K562 (cell line): Measurements from ENCODE around the gene SLC7A4. TPM values are rescaled to one million over a fixed set of nuclear protein-coding genes. Genes with fewer than 3 reads are reported as not detected.

Source experiments
- ATF3 ChIP-seq, 2 experiments: fragments of 450-650 bp in 1 of 2; sonication (generic) in 1 of 2; formaldehyde crosslinking in 1 of 2; IDR thresholded peaks in 1 of 2; conservative IDR thresholded peaks in 1 of 2; 2 replicates each; pipeline versions ENCODE4 v1.6.1 to v1.8.1; 2016 to 2023; ENCODE audit warnings: mild to moderate bottlenecking in 2 of 2, moderate library complexity in 2 of 2, inconsistent platforms in 1 of 2, missing genetic modification reagents in 1 of 2
- BRD4 ChIP-seq: fragments of 200-600 bp; sonication (generic); IDR thresholded peaks from 2 replicates; pipeline ENCODE4 v1.6.1; 2017; ENCODE audit warnings: inconsistent platforms
- CBX2 ChIP-seq: fragments of 200-600 bp; sonication (generic); IDR thresholded peaks from one replicate; pipeline ENCODE4 v1.6.1; 2012; ENCODE audit warnings: mild to moderate bottlenecking, low read length, inconsistent platforms; ENCODE audit not compliant: insufficient read depth, poor library complexity, severe bottlenecking
- CHAMP1 ChIP-seq: fragments of 450-650 bp; IDR thresholded peaks from 2 replicates; pipeline ENCODE4 v1.6.1; 2016; ENCODE audit warnings: mild to moderate bottlenecking
- CHD4 ChIP-seq: fragments of 200-600 bp; sonication (generic); IDR thresholded peaks from 3 replicates; pipeline ENCODE4 v1.6.1; 2012; ENCODE audit warnings: low read depth, mild to moderate bottlenecking, mixed read lengths, low read length, inconsistent platforms; ENCODE audit not compliant: insufficient read depth, insufficient replicate concordance, poor library complexity, severe bottlenecking
- CLOCK ChIP-seq: fragments of 250-450 bp; sonication (Bioruptor Pico); IDR thresholded peaks from 2 replicates; pipeline ENCODE4 v1.4.0; 2020; ENCODE audit warnings: mild to moderate bottlenecking, moderate library complexity, borderline replicate concordance
- EZH2 ChIP-seq: IDR thresholded peaks from 2 replicates; pipeline ENCODE4 v1.6.1; 2012; ENCODE audit warnings: low read depth, mild to moderate bottlenecking, inconsistent platforms, low read length, borderline replicate concordance
- FOXK2 ChIP-seq, 2 experiments: fragments of 450-650 bp; IDR thresholded peaks in 1 of 2; conservative IDR thresholded peaks in 1 of 2; 2 replicates each; pipeline ENCODE4 v1.6.1; 2016; ENCODE audit warnings: low read depth in 2 of 2, mild to moderate bottlenecking in 1 of 2
- JUND ChIP-seq, 2 experiments: IDR thresholded peaks; 2 replicates in 1 of 2; 3 replicates in 1 of 2; pipeline ENCODE4 v1.6.1; 2011; ENCODE audit warnings: borderline replicate concordance in 2 of 2, low read depth in 2 of 2, low read length in 2 of 2, improper control_type of control experiment in 1 of 2, missing biosample characterization in 1 of 2, missing genetic modification characterization in 1 of 2, missing genetic modification reagents in 1 of 2
- NR2F6 ChIP-seq: fragments of 450-650 bp; formaldehyde crosslinking; IDR thresholded peaks from 2 replicates; pipeline ENCODE4 v1.4.0; 2020; ENCODE audit warnings: mild to moderate bottlenecking
- PHF8 ChIP-seq: fragments of 200-600 bp; sonication (generic); IDR thresholded peaks from 2 replicates; pipeline ENCODE4 v1.6.1; 2012; ENCODE audit warnings: mixed run types, mild to moderate bottlenecking, inconsistent platforms, low read length, moderate library complexity, borderline replicate concordance
- RBM39 ChIP-seq: fragments of 200-400 bp; formaldehyde crosslinking; optimal IDR thresholded peaks from 2 replicates; pipeline ENCODE3; 2018; ENCODE audit warnings: low read depth, low read length
- SOX6 ChIP-seq: fragments of 450-650 bp; IDR thresholded peaks from 2 replicates; pipeline ENCODE4 v1.6.1; 2014; ENCODE audit warnings: mild to moderate bottlenecking
- TAF15 ChIP-seq: fragments of 200-400 bp; formaldehyde crosslinking; IDR thresholded peaks from 2 replicates; pipeline ENCODE4 v1.6.1; 2017; ENCODE audit warnings: mild to moderate bottlenecking, low read depth, low read length, moderate library complexity
- TARDBP ChIP-seq: fragments of 450-650 bp; IDR thresholded peaks from 2 replicates; pipeline ENCODE4 v1.6.1; 2016
- ZNF197 ChIP-seq: fragments of 200-800 bp; sonication (Bioruptor generic); IDR thresholded peaks from 2 replicates; pipeline ENCODE4 v1.6.1; 2016; ENCODE audit warnings: low read depth, missing genetic modification characterization, missing compliant biosample characterization
- ZNF76 ChIP-seq: fragments of 250-450 bp; sonication (Bioruptor Pico); IDR thresholded peaks from 2 replicates; pipeline ENCODE4 v1.4.0; 2020; ENCODE audit warnings: mild to moderate bottlenecking, moderate library complexity, borderline replicate concordance
- polyA plus RNA-seq, 8 experiments: library from polyadenylated mRNA; depleted of rRNA in 4 of 8; stranded (reverse) in 5 of 8; unstranded in 3 of 8; fragments of >200 nt; fragmentation: Nextera tagmentation in 2 of 8; fragmentation: Illumina TruSeq in 1 of 8; extraction: Ambion mirVana in 2 of 8; extraction: Trizol in 1 of 8; gene quantifications; 2 replicates each; pipeline versions ENCODE4 v1.2.1 to v1.2.3, GENCODE V29; 2011 to 2014; ENCODE audit warnings: inconsistent platforms in 1 of 8, missing spikeins in 1 of 8
- total RNA-seq, 7 experiments: library from RNA; depleted of rRNA in 6 of 7; stranded (reverse); fragments of >200 nt in 6 of 7; fragmentation: Illumina TruSeq in 2 of 7; extraction: Trizol in 2 of 7; gene quantifications; 2 replicates each; pipeline versions ENCODE4 v1.2.1 to v1.2.3, GENCODE V29; 2011 to 2021; ENCODE audit warnings: low replicate concordance in 1 of 7
- TF ChIP-seq, protein P1 (sequence below): sonication (generic); formaldehyde crosslinking; IDR thresholded peaks from 2 replicates; pipeline ENCODE4 v1.8.1; 2022; ENCODE audit warnings: missing genetic modification reagents

SLC7A4 gene
- total and polyA plus RNA-seq, 9 of the 15 experiments (the other 6 are each of a cell fraction or from before 2014, with no cell fraction given), result not detected

GRCh38 chr22:21044931-21045584 is 12.7 kb upstream of the SLC7A4 start (continued):
- no peak for TF ChIP-seq JUND (IDR thresholded peaks at IDR 0.05; ENCODE audit: borderline replicate concordance, low read depth, low read length)
- 0 out of 3 replicates have a peak, but pooled peaks have one; percentile 18 for TF ChIP-seq JUND (tag; IDR thresholded peaks at IDR 0.05; ENCODE audit: borderline replicate concordance, low read depth, low read length)
- no peak for TF ChIP-seq FOXK2 (conservative IDR thresholded peaks at IDR 0.05 in 1 of 2, IDR thresholded peaks at IDR 0.05 in 1 of 2; ENCODE audit: low read depth in 2 of 2)
- TF ChIP-seq ATF3 (IDR thresholded peaks at IDR 0.05), result no peak
- peak; percentile 72; the same call in 1 of the 2 replicates for TF ChIP-seq ATF3 (CRISPR knock-in tag; conservative IDR thresholded peaks at IDR 0.05)
- no peak for TF ChIP-seq CLOCK
- no peak; the same call in 1 of the 2 replicates for TF ChIP-seq PHF8
- TF ChIP-seq CHAMP1, result no peak
- no peak for TF ChIP-seq ZNF76 (CRISPR knock-in tag)
- TF ChIP-seq RBM39, result no peak
- peak; percentile 11 for TF ChIP-seq CHD4
- no peak for TF ChIP-seq SOX6
- TF ChIP-seq NR2F6 (CRISPR knock-in tag), result no peak
- no peak for TF ChIP-seq ZNF197
- no peak for TF ChIP-seq TAF15
- no peak for TF ChIP-seq TARDBP
- TF ChIP-seq BRD4, result 0 out of 2 replicates have a peak, but pooled peaks have one; percentile 31
- TF ChIP-seq, protein P1, sequence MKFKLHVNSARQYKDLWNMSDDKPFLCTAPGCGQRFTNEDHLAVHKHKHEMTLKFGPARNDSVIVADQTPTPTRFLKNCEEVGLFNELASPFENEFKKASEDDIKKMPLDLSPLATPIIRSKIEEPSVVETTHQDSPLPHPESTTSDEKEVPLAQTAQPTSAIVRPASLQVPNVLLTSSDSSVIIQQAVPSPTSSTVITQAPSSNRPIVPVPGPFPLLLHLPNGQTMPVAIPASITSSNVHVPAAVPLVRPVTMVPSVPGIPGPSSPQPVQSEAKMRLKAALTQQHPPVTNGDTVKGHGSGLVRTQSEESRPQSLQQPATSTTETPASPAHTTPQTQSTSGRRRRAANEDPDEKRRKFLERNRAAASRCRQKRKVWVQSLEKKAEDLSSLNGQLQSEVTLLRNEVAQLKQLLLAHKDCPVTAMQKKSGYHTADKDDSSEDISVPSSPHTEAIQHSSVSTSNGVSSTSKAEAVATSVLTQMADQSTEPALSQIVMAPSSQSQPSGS (CRISPR knock-in tag), result no peak
- no peak for TF ChIP-seq CBX2
- TF ChIP-seq EZH2, result 0 out of 2 replicates have a peak, but pooled peaks have one; percentile 32
